ENCODE data around the gene GAST.

DNA sequence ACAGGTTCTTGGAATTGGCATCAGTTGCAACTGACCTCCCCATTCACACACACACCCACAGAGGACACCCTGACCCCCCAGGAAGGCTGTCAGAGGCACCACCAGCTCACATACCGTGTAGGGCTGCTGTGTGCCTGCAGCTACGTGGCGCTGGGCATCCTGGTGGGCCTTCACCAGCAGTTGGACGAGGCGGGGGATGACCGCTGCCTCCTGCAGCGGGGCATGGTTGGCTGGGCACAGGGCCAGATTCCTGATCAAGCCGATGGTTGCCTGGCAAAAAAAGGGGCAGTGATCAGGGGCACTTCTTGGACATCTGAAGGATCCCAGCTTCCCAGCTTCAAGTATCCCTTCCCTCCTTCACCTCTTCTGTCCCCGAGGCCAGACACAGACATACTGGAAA is 46.5 kb downstream of the GAST start:
- no peak for TF ChIP-seq CREB1 (IDR thresholded peaks at IDR 0.05)
- TF ChIP-seq CREB1 (CRISPR knock-in tag; IDR thresholded peaks at IDR 0.05): no peak
- no peak for TF ChIP-seq MCM3 (IDR thresholded peaks at IDR 0.05)
- no peak for TF ChIP-seq MEIS2 (IDR thresholded peaks at IDR 0.05; ENCODE audit: partially characterized antibody)
- TF ChIP-seq ZNF830 (CRISPR knock-in tag; IDR thresholded peaks at IDR 0.05): no peak
- TF ChIP-seq NR3C1 (CRISPR knock-in tag; IDR thresholded peaks at IDR 0.05): no peak
- no peak for TF ChIP-seq ZNF121 (CRISPR knock-in tag; conservative IDR thresholded peaks at IDR 0.05)
